Measurements from ENCODE around the gene ZBTB1.

DNA sequence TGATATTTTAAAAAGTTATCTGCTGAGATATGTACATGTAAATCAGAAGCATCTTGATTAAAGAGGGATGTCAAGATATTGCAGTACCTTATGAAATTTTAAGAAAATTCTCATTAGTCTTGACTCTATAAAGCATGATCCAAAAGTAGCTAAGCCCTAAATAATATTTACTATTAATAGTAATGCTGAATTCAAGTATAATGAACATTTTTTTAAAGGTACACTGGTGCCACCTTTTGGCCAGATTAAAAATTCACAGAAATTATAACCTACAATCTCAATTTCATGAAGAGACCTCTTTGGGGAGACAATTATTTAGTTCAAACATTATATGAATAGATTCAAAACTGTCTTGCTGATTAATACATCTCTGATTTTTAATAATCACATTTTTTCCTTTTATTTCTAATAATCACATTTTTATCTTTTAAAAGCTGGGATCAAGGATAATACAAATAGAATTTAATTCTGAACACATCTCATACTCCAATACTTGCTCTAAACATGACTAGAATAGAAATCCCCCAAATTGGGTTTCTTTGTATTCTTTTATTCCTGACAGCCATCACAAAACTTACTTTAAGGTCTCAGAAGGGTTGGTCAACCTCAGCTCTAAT, 25.8 kb upstream of the ZBTB1 start:
- TF ChIP-seq, protein P1, sequence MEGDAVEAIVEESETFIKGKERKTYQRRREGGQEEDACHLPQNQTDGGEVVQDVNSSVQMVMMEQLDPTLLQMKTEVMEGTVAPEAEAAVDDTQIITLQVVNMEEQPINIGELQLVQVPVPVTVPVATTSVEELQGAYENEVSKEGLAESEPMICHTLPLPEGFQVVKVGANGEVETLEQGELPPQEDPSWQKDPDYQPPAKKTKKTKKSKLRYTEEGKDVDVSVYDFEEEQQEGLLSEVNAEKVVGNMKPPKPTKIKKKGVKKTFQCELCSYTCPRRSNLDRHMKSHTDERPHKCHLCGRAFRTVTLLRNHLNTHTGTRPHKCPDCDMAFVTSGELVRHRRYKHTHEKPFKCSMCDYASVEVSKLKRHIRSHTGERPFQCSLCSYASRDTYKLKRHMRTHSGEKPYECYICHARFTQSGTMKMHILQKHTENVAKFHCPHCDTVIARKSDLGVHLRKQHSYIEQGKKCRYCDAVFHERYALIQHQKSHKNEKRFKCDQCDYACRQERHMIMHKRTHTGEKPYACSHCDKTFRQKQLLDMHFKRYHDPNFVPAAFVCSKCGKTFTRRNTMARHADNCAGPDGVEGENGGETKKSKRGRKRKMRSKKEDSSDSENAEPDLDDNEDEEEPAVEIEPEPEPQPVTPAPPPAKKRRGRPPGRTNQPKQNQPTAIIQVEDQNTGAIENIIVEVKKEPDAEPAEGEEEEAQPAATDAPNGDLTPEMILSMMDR (IDR thresholded peaks at IDR 0.05) = no peak
- TF ChIP-seq POLR2AphosphoS5 (IDR thresholded peaks at IDR 0.05) (no peak), EP300 (IDR thresholded peaks at IDR 0.05) (no peak), POLR2A (IDR thresholded peaks at IDR 0.05) (no peak)

Measured in suprapubic skin (tissue), 4 donors.